CD8-positive, alpha-beta memory T cell (primary cell): ENCODE results near the gene SRP68. TPM values are rescaled to one million over a fixed set of nuclear protein-coding genes. Genes with fewer than 3 reads are reported as not detected.

ENCODE experiments used
- CTCF ChIA-PET: fragments of 350-600 bp; sonication (Branson Sonifier 250); formaldehyde crosslinking; loops from one replicate; lab custom pipeline; 2021; ENCODE audit warnings: antibody characterized with exemption; lab: Charles Lee
- POLR2A ChIA-PET: fragments of 350-600 bp; sonication (Branson Sonifier 250); formaldehyde crosslinking; loops from one replicate; lab custom pipeline; 2021; ENCODE audit warnings: antibody characterized with exemption; lab: Charles Lee
- DNase-seq, 5 donors: peaks; one replicate each; pipeline versions ENCODE4 v3.0.0 to v3.0.0-alpha.2; 2020 to 2022; ENCODE audit warnings: mixed read lengths in 1 of 5
- H3K27ac ChIP-seq: one replicate; pipeline ENCODE4 v1.7.0; 2013; ENCODE audit warnings: low read depth, mild to moderate bottlenecking, low read length, moderate library complexity
- H3K27me3 ChIP-seq: 2 replicates; pipeline ENCODE4 v1.7.0; 2013; ENCODE audit warnings: low read length, mild to moderate bottlenecking; ENCODE audit not compliant: insufficient read depth, poor library complexity, severe bottlenecking
- H3K36me3 ChIP-seq: 2 replicates; pipeline ENCODE4 v1.7.0; 2013; ENCODE audit warnings: mild to moderate bottlenecking, low read length, moderate library complexity; ENCODE audit not compliant: insufficient read depth
- H3K4me1 ChIP-seq: 2 replicates; pipeline ENCODE4 v1.7.0; 2013; ENCODE audit warnings: mild to moderate bottlenecking, low read length, moderate library complexity; ENCODE audit not compliant: insufficient read depth
- H3K4me3 ChIP-seq: 2 replicates; pipeline ENCODE4 v1.7.0; 2013; ENCODE audit warnings: mild to moderate bottlenecking, low read length
- H3K9me3 ChIP-seq: 2 replicates; pipeline ENCODE4 v1.7.0; 2013; ENCODE audit warnings: mild to moderate bottlenecking, low read length
- H3K27ac Mint-ChIP-seq, 8 donors: one replicate each; pipeline ENCODE4 v1.8.0; 2020 to 2021; ENCODE audit warnings: mixed read lengths in 8 of 8, mild to moderate bottlenecking in 6 of 8, inconsistent platforms in 3 of 8, moderate library complexity in 3 of 8
- H3K27me3 Mint-ChIP-seq, 2 donors: one replicate each; pipeline ENCODE4 v1.8.0; 2020 to 2021; ENCODE audit warnings: mixed read lengths in 2 of 2, mild to moderate bottlenecking in 1 of 2, moderate library complexity in 1 of 2
- H3K36me3 Mint-ChIP-seq, 3 donors: one replicate each; pipeline ENCODE4 v1.8.0; 2020 to 2021; ENCODE audit warnings: mixed read lengths in 3 of 3, inconsistent platforms in 1 of 3, mild to moderate bottlenecking in 1 of 3
- H3K4me1 Mint-ChIP-seq, 3 donors: one replicate each; pipeline ENCODE4 v1.8.0; 2020 to 2021; ENCODE audit warnings: mixed read lengths in 3 of 3, inconsistent platforms in 1 of 3, mild to moderate bottlenecking in 1 of 3
- H3K4me3 Mint-ChIP-seq, 7 donors: one replicate each; pipeline ENCODE4 v1.8.0; 2020 to 2021; ENCODE audit warnings: mixed read lengths in 7 of 7, mild to moderate bottlenecking in 6 of 7, moderate library complexity in 4 of 7, inconsistent platforms in 2 of 7
- H3K9me3 Mint-ChIP-seq, 5 donors: one replicate each; pipeline ENCODE4 v1.8.0; 2020 to 2022; ENCODE audit warnings: mixed read lengths in 5 of 5, mild to moderate bottlenecking in 3 of 5, moderate library complexity in 2 of 5, inconsistent platforms in 1 of 5
- polyA plus RNA-seq: library from polyadenylated mRNA; unstranded; fragments of 300-500 nt; fragmentation: Illumina TruSeq; gene quantifications from one replicate; pipeline ENCODE4 v1.2.3, GENCODE V29; 2021
- total RNA-seq, 2 experiments: library from RNA; stranded (reverse); gene quantifications; one replicate each; pipeline ENCODE4 v1.2.3, GENCODE V29; 2021

Gene SRP68
- total RNA-seq: 100 to 1,000 TPM; 120 to 123 TPM
- 80.4 TPM for polyA plus RNA-seq

GRCh38 chr17:76072148-76072858 lies at the start of gene SRP68:
Gene SRP68, minus strand, starts transcription at chr17:76072517. Its CDS starts 26 bp downstream, at chr17:76072491.
- Histone ChIP-seq H3K4me3 (peak within 1 kb of the TSS; percentile 79), H3K36me3 (peaks cover 10% of the 10 kb centered on the region), H3K27ac (peak within 1 kb of the TSS; percentile 68), H3K4me1 (peaks cover 50% of the 10 kb centered on the region), H3K27me3 (peaks cover 26% of the 10 kb centered on the region), H3K9me3 (no peaks in the 10 kb centered on the region)
- H3K27ac Mint-ChIP-seq: peak within 1 kb of the TSS; percentile 85 to 98 (median 96)
- H3K4me3 Mint-ChIP-seq: peak within 1 kb of the TSS; percentile 93 to 98 (median 96)
- ChIA-PET POLR2A (interaction anchor here (0.5 to 1.0 kb wide), 3 partner anchors 8 to 1794 kb away, joined by 3 to 6 read pairs (median 3); no protein-coding TSS in a partner anchor), CTCF (interaction anchor here (1.3 to 2.2 kb wide), 3 partner anchors 10 to 207 kb away, joined by 3 to 4 read pairs (median 3); no protein-coding TSS in a partner anchor)
- no peaks in the 10 kb centered on the region for H3K9me3 Mint-ChIP-seq
- peaks cover 24 to 33% of the 10 kb centered on the region in 2 donors for H3K27me3 Mint-ChIP-seq
- DNase-seq: peak; percentile 68 to 83 (median 74)
- H3K36me3 Mint-ChIP-seq: peaks cover 0 to 30% (median 0%) of the 10 kb centered on the region in 3 donors
- H3K4me1 Mint-ChIP-seq: peaks cover 40 to 63% (median 47%) of the 10 kb centered on the region in 3 donors

DNA sequence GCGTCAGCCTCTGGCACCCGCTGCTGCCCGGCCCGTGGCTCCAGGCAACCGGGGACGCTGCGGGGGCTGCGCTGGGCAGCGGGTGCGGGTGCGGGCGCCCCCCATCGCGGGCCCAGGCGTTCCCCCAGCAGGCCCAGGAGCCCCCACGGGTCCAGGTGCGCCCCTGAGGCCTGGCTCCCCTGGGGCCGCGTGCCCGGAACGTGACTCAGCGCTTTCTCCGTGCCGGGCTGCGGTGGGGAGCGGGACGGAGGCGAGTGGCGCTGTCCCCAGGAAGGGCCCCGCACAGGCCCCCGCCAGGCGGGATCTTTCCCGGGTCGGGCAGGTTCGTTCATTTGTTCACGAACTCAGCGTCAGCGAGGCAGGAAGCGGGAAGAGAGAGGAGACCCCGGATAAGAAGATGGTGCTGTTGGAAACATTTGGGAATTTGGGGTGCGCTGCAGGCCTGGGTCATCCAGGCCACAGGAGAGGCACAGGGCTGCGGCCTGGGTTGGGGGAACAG lies 49.7 kb upstream of the SRP68 start:
- Mint-ChIP-seq H3K4me1 (peaks cover 3 to 15% (median 5%) of the 10 kb centered on the region in 3 donors), H3K4me3 (peak overlapping the region in 3 of 7 donors; percentile 44 to 82 (median 46)), H3K27ac (peak overlapping the region in 1 of 8 donors; percentile 61), H3K9me3 (no peaks in the 10 kb centered on the region), H3K27me3 (no peaks in the 10 kb centered on the region), H3K36me3 (no peaks in the 10 kb centered on the region)
- DNase-seq: peak in 1 of 5 donors; percentile 26
- H3K27me3 ChIP-seq: no peaks in the 10 kb centered on the region
- peak overlapping the region; percentile 45 for H3K4me3 ChIP-seq
- ChIA-PET CTCF (interaction anchor here (0.6 to 16.0 kb wide), 33 partner anchors 8 to 286 kb away, joined by 3 to 227 read pairs (median 4); no protein-coding TSS in a partner anchor), POLR2A (interaction anchor here (0.5 to 1.6 kb wide), 8 partner anchors 19 to 158 kb away, joined by 3 to 11 read pairs (median 5); partner anchors contain the start of gene FOXJ1)
- peaks cover 6% of the 10 kb centered on the region for H3K4me1 ChIP-seq
- no peaks in the 10 kb centered on the region for H3K9me3 ChIP-seq
- no peaks in the 10 kb centered on the region for H3K36me3 ChIP-seq
- H3K27ac ChIP-seq: no peak overlapping the region

DNA sequence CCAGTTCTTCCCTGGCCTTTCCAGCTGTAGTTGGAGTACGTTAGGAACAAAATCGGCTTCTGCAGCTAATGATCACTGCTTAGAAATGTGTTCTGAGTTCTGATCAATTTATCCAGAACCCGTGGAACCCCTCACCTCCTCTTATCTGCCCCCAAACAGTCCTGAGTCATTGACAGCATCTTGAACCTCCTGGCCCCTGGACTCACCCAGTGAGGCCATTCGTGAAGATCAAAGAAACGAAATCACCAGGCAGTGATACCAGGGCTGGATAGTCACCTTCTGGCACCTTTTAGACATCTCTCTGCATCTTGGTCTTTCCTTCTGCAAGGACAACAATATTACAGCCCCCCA lies 48.3 kb upstream of the SRP68 start:
- no peaks in the 10 kb centered on the region for H3K9me3 ChIP-seq
- no peaks in the 10 kb centered on the region for H3K27me3 ChIP-seq
- Mint-ChIP-seq H3K27ac (peak overlapping the region in 1 of 8 donors; percentile 6), H3K36me3 (no peaks in the 10 kb centered on the region), H3K4me1 (peaks cover 3 to 10% (median 5%) of the 10 kb centered on the region in 3 donors), H3K9me3 (no peaks in the 10 kb centered on the region), H3K27me3 (no peaks in the 10 kb centered on the region), H3K4me3 (peak overlapping the region in 2 of 7 donors; percentile 30 to 49)
- no peak overlapping the region for H3K27ac ChIP-seq
- no peak overlapping the region for H3K4me3 ChIP-seq
- POLR2A ChIA-PET: interaction anchor here (1.3 kb wide), 1 partner anchor 159 kb away, joined by 9 read pairs; no protein-coding TSS in a partner anchor
- CTCF ChIA-PET: interaction anchor here (0.8 to 16.0 kb wide), 30 partner anchors 9 to 288 kb away, joined by 3 to 227 read pairs (median 4); no protein-coding TSS in a partner anchor
- no peak for DNase-seq
- no peaks in the 10 kb centered on the region for H3K4me1 ChIP-seq
- H3K36me3 ChIP-seq: no peaks in the 10 kb centered on the region

DNA sequence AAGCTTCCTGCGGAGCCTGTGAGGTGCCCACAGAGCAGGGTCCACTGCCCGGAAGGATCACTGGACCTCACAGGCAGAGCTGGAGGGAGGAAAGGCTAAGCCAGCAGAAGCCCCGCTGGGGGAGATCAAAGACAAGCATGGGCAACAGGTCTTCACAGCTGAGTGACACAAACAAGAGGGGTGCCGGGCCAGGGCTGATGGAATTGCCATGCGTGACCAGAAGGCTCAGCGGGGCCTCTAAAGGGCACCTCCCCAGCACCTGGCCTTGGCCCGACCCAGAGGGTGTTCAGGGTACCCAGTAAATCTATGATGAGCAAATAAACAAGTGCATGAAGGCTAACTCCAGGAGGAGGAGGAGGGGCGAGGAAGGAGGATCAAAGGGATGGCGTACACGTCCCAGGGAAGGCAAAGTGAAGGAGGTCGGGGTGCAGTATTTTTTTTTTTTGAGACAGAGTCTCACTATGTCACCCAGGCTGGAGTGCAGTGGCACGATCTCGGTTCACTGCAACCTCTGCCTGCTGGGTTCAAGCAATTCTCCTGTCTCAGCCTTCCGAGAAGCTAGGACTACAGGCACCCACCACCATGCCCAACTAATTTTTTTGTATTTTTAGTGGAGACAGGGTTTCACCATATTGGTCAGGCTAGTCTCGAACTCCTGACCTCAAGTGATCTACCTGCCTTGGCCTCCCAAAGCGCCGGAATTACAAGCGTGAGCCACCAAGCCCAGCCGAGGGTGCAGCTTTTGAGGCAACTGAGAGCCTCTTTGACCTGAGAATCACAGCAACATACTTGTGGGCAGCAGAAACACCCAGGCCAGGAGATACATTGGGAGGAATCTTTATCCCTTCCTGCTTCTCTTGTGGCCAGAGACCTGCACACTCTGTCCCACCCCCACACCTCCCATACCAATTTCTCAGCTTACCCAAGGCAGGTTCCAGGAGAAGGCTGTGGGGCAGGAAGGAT lies 47.4 kb upstream of the SRP68 start:
- H3K4me1 Mint-ChIP-seq: peaks cover 3 to 10% (median 5%) of the 10 kb centered on the region in 3 donors
- no peaks in the 10 kb centered on the region for H3K36me3 Mint-ChIP-seq
- Histone ChIP-seq H3K27me3 (no peaks in the 10 kb centered on the region), H3K4me1 (no peaks in the 10 kb centered on the region), H3K36me3 (no peaks in the 10 kb centered on the region), H3K9me3 (no peaks in the 10 kb centered on the region), H3K4me3 (no peak overlapping the region), H3K27ac (no peak overlapping the region)
- DNase-seq: no peak
- H3K9me3 Mint-ChIP-seq: no peaks in the 10 kb centered on the region
- CTCF ChIA-PET: interaction anchor here (0.8 to 16.0 kb wide), 13 partner anchors 10 to 265 kb away, joined by 3 to 227 read pairs (median 4); no protein-coding TSS in a partner anchor
- H3K4me3 Mint-ChIP-seq: no peak overlapping the region
- no peaks in the 10 kb centered on the region for H3K27me3 Mint-ChIP-seq
- POLR2A ChIA-PET: interaction anchor here (0.6 kb wide), 1 partner anchor 17 kb away, joined by 4 read pairs; no protein-coding TSS in a partner anchor
- no peak overlapping the region for H3K27ac Mint-ChIP-seq

- no peak for DNase-seq
- Mint-ChIP-seq H3K36me3 (peaks cover 0 to 2% (median 0%) of the 10 kb centered on the region in 3 donors), H3K27ac (no peak overlapping the region), H3K4me3 (no peak overlapping the region), H3K9me3 (no peaks in the 10 kb centered on the region), H3K4me1 (no peaks in the 10 kb centered on the region), H3K27me3 (no peaks in the 10 kb centered on the region)
- Histone ChIP-seq H3K9me3 (no peaks in the 10 kb centered on the region), H3K27me3 (no peaks in the 10 kb centered on the region), H3K4me3 (no peak overlapping the region), H3K4me1 (no peaks in the 10 kb centered on the region), H3K27ac (no peak overlapping the region), H3K36me3 (no peaks in the 10 kb centered on the region)
- ChIA-PET CTCF (interaction anchor here (1.3 to 16.0 kb wide), 5 partner anchors 9 to 186 kb away, joined by 3 to 227 read pairs (median 4); partner anchors contain the start of gene EXOC7), POLR2A (no interaction called here)
Measured at GRCh38 chr17:76115138-76115754, 42.9 kb upstream of the SRP68 start.

DNA sequence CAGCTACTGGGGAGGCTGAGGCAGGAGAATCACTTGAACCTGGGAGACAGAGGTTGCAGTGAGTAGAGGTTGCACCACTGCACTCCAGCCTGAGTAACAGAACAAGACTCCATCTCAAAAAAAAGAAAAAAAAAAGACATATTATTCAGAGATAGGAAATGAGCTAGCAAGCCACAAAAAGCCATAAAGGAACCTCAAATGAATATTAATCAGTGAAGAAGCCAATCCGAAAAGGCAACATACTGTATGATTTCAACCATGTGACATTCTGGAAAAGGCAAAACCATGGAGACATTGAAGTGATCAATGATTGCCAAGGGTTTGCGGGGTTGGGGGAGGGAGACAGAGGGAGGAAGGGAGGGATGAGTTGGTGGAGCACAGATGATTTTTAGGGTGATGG lies 39.6 kb upstream of the SRP68 start:
- Mint-ChIP-seq H3K27me3 (no peaks in the 10 kb centered on the region), H3K36me3 (peaks cover 0 to 2% (median 0%) of the 10 kb centered on the region in 3 donors), H3K27ac (no peak overlapping the region), H3K4me1 (no peaks in the 10 kb centered on the region), H3K4me3 (no peak overlapping the region), H3K9me3 (no peaks in the 10 kb centered on the region)
- Histone ChIP-seq H3K4me3 (no peak overlapping the region), H3K27ac (no peak overlapping the region), H3K36me3 (no peaks in the 10 kb centered on the region), H3K27me3 (no peaks in the 10 kb centered on the region), H3K4me1 (no peaks in the 10 kb centered on the region), H3K9me3 (no peaks in the 10 kb centered on the region)
- POLR2A ChIA-PET: no interaction called here
- no peak for DNase-seq
- CTCF ChIA-PET: interaction anchor here (0.7 to 1.2 kb wide), 3 partner anchors 70 to 168 kb away, joined by 3 to 5 read pairs (median 3); no protein-coding TSS in a partner anchor

- no peak overlapping the region for H3K4me3 ChIP-seq
- peaks cover 12 to 22% (median 12%) of the 10 kb centered on the region in 3 donors for H3K4me1 Mint-ChIP-seq
- H3K4me3 Mint-ChIP-seq: no peak overlapping the region
- no peaks in the 10 kb centered on the region for H3K9me3 ChIP-seq
- peaks cover 0 to 14% (median 0%) of the 10 kb centered on the region in 3 donors for H3K36me3 Mint-ChIP-seq
- H3K27ac Mint-ChIP-seq: no peak overlapping the region
- no peaks in the 10 kb centered on the region for H3K9me3 Mint-ChIP-seq
- ChIA-PET CTCF (interaction anchor here (0.7 to 6.6 kb wide), 8 partner anchors 11 to 99 kb away, joined by 3 to 30 read pairs (median 3); no protein-coding TSS in a partner anchor), POLR2A (no interaction called here)
- DNase-seq: no peak
- H3K27me3 Mint-ChIP-seq: peaks cover 0 to 2% of the 10 kb centered on the region in 2 donors
- H3K36me3 ChIP-seq: no peaks in the 10 kb centered on the region
- no peak overlapping the region for H3K27ac ChIP-seq
- peaks cover 12% of the 10 kb centered on the region for H3K4me1 ChIP-seq
- H3K27me3 ChIP-seq: no peaks in the 10 kb centered on the region
Measured at GRCh38 chr17:76107509-76107908, 35.2 kb upstream of the SRP68 start.
